Breast epithelium (tissue), 3 donors: Measurements from ENCODE around the gene CYP4F12.

Experiments used
- CTCF ChIP-seq, 3 donors: fragments of 450-650 bp; IDR thresholded peaks; one replicate each; pipeline ENCODE4 v1.5.1; 2016 to 2017; ENCODE audit warnings: antibody characterized with exemption in 3 of 3, mild to moderate bottlenecking in 3 of 3, moderate library complexity in 3 of 3
- POLR2A ChIP-seq: fragments of 450-650 bp; IDR thresholded peaks from one replicate; pipeline ENCODE4 v1.6.1; 2016; ENCODE audit warnings: antibody characterized with exemption, mild to moderate bottlenecking, moderate library complexity
- POLR2AphosphoS5 ChIP-seq, 3 donors: sonication (generic); formaldehyde crosslinking; IDR thresholded peaks; one replicate each; pipeline ENCODE4 v1.6.1; 2017; ENCODE audit warnings: antibody characterized with exemption in 3 of 3

- TF ChIP-seq POLR2AphosphoS5 (IDR thresholded peaks at IDR 0.05) (no peak), CTCF (IDR thresholded peaks at IDR 0.05) (no peak), POLR2A (no peak)
Observed at GRCh38 chr19:15714638-15715037, 41.8 kb downstream of the CYP4F12 start.
